ENCODE data around the gene CHST8. TPM values are rescaled to one million over a fixed set of nuclear protein-coding genes. Genes with fewer than 3 reads are reported as not detected.
"Not testable (repeated sequence)": the region's sequence is repeated elsewhere in the genome, so short reads cannot be mapped to it uniquely, and the experiment has no call there.

Gene CHST8
- polyA plus RNA-seq, 1 donor: 0.38 TPM

DNA sequence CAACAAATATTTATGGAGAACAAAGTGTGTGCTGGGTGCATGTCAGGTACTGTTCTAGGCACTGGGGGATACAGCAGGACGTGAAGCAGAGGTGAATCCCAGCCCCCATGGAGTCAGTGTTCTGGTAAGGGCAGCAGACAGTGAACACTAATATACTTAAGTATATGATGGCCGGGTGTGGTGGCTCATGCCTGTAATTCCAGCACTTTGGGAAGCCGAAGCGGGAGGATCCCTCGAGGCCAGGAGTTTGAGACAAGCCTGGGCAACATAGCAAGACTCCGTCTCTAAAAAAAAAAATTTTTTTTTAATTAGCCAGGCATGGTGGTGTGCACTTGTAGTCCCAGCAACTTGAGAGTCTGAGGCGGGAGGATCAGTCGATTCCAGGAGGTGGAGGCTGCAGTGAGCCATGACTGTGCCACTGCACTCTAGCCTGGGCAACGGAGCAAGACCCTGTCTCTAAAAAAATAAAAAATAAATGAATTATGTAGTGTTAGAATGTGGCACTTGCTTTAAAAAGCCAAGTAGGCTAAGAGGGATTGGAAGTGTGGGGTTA lies 22.6 kb downstream of the CHST8 start:
- no peak for DNase-seq (ENCODE audit: low read depth)

DNA sequence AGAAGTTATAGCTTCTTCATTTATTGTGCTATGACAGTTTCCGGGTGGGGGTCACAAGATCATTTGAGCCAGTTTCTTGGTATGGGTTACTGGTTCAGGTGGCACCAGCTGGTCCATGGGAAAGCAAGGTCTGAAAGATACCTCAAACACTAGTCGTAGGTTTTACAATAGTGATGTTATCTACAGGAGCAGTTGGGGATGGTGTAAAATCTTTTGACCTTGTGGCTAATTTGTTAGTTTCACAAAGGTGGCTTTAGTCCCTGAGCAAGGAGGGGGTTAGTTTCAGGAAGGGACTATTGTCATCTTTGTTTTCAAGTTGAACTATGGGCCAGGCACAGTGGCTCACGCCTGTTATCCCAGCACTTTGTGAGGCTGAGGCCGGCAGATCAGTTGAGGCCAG lies 24.6 kb downstream of the CHST8 start:
- no peak for DNase-seq (ENCODE audit: low read depth)

DNA sequence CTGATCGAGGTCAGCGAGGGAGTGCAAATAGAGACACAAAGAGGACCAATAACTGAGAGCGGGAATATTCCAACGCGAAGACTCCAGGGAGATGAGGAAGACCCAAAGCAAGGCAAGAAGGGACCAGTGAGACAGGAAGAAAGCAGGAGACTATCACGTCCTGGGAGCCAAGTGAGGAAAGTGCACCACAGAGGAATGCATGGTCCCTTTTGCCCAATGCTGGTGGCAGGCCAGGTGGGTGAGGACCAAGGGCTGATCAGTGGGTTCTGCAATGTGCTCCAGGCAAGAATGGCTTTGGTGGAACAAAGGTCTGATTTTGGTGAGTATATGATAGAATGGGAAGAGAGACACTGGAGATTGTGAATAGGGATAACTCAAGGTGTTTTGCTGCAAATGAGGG lies 25.4 kb downstream of the CHST8 start:
- DNase-seq (ENCODE audit: low read depth): no peak

DNA sequence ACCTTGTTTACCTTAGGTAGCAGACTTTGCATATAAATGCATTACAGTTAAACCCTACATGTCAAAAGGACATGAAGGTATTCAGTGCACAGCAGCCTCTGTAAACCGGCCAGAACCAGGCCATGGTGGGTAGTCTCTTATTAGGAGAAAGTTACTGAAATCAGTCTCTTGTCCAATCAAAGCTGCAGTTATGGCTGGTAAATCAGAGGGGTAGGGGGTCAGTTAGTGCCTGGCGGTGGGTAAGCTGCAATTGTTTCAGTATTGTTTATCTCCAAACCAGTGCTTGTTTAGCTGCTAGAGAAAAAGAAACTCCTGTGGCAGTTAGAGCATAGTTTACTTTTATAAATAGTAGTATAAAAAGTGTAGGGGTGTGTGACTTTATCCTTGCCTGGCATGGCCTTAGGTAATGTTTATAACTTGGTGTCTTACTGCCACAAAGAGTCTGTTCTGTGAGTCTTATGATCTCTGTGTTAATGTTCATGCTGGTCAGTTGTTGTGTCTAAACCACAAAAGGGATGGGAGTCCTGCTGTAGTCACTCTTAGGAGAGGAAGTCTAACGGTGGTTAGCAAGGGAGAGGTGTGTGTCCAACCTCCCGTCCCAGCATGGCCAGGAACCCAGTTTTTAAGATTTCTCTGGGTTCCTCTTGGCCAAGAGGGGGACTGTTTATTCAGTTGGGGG lies 28.0 kb downstream of the CHST8 start:
- no peak for DNase-seq (ENCODE audit: low read depth)

DNA sequence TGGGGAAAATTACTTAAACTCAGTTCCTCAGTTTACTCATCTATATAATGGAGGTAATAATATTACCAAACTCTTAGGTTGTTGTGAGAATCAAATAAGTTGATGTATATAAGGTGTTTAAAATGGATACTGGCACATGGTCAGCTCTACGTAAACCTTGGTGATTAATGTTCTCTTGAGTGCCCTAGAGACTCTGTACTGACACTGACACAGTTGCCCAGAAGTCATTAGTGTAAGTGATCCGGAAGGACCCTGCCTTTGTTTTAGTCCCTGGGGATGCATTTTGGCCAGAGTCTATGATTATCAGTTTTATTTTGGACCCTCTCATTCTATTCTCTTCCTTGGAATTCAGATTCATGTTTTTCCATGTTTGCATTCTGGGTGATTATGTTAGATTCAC lies 31.9 kb downstream of the CHST8 start:
- no peak for DNase-seq (ENCODE audit: low read depth)

DNA sequence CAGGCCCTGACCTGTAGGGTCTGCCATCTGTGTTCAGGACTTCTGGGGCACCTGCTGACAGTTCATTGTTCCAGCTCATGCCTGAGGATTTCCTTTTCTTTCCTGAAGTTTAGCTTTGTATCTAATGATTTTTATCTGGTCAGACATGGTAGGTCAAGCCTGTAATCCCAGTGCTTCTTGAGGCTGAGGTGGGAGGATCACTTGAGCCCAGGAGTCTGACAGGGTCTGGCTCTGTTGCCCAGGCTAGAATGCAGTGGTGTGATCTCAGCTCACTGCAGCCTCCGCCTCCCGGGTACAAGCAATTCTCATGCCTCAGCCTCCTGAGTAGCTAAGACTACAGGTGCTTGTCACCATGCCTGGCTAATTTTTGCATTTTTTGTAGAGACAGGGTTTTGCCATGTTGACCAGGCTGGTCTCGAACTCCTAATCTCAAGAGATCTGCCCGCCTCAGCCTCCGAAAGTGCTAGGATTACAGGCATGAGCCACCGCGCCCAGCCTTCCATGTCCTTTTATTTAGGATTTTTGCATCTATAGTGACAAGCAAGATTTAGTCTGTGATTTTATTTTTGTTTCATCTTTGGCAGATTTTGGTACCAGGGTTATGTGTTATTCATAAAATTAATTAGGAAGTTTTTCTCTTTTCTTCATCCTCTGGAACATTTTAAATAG lies 33.2 kb downstream of the CHST8 start:
- no peak for DNase-seq (ENCODE audit: low read depth)

DNA sequence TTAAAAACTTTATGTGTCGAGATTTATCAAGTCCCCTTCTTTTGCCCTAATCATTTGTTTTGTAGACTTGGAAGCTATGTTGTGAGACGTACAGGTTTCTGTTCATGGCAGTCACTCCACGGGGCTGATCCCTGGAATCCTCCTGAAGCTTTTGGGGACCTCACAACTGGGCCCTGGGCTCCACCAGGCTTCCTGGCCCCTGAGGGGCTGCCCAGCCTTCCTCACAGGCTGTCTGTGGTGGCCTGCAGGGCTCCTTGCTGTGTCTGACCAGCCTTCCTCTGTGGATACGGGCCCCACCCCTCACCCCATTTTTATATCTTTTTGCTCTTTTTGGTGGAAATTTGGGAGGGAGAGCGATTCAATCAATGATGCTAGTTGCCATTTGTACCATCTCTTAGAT lies 38.1 kb downstream of the CHST8 start:
- no peak for DNase-seq (ENCODE audit: low read depth)

DNA sequence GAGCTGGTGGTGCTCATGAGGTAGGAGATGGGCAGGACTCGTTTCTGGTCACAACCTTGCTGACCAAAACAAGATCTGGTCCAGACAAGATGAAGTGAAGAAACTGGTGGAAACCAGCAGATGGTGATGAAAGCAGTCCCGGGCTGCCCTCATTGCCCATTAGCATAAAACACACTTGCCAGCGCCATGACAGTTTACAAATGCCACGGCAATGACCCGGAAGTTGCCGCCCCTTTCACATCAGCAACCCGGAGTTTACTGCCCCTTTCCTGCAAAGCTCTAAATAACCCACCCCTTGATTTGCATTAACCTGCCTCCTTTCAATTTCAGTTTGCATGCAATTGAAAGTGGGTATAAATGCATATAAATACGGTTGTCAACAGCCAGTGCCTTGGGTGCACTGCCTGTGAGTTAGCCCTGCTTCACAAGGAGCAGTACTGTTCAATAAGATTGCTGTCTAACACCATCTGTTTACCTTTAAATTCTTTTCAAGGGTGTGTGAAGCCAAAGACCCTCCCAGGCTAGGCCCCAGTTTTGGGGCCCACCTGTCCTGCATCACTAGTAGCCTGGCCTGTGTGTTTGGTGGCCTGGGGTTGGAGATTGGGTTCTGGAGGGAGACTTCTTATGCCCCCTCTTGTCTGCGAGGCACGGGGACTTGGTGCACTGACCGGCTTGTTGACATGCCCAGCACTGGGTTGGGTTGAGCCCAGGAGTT lies 38.8 kb downstream of the CHST8 start:
- DNase-seq (ENCODE audit: low read depth): no peak

DNA sequence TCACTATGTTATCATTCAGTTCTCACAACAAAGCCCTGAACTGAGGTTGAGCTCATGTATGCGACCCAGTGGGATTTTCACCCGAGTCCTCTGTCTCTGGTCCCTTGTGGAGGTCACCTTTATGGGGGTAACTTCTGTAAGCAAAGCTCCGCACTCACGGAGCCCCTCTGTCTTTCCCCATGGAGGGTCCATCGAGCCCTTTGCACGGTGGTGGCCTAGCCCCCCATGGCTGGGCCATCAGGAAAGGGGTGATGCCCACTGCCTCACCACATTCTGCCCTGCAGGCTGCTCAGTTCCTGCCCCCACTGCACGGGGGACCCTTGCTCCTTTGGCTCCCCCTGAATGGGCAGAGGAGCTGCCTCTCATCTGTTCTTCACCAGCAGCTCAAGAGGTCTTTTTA lies 39.6 kb downstream of the CHST8 start:
- DNase-seq (ENCODE audit: low read depth): no peak

DNA sequence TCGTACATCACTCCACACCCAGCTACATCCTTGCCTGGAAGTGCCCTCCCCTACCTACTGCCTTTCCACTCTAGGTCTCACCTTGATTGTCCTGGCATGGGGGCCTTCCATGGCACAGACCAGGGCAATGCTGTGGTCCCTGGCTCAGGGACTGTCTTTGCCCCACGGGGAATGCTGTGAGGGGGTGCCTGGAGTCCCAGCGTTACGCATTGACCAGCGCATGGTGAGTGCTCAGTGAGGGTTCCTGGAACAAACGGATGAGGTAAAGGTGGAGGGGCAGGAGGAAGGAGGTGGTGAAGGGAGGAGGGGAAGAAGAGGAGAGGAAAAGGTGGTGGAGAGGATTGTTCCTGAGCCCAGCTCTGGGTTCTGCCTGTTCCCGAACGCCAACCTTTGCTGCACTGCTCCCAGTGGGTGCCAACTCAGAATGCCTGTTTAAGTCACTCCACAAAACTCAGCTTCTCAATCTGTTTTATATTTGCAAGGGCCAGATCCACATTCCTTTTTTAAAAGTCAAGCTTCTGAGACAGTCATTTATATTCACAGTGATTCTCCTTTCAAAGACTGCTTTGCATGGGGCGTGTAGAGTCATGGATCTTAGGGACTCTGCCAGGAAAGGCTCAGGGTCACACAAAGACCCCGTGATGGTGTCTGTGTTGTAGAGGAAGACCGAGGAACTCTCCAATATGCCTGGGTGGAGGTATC lies 40.8 kb downstream of the CHST8 start:
- DNase-seq (ENCODE audit: low read depth): no peak

DNA sequence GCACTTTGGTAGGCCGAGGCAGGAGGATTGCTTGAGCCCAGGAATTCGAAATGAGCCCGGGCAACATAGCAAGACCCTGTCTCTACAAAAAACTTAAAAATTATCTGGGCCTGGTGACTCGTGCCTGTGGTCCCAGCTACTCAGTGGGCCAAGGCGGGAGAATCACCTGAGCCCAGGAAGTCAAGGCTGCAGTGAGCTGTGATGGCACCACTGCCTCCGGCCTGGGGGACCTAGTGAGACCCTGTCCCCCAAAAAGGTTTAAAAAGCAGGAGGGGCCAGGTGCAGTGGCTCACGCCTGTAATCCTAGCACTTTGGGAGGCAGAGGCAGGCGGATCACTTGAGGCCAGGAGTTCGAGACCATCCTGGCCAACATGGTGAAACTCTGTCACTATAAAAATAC lies 41.6 kb downstream of the CHST8 start:
- DNase-seq (ENCODE audit: low read depth): not testable (repeated sequence)

DNA sequence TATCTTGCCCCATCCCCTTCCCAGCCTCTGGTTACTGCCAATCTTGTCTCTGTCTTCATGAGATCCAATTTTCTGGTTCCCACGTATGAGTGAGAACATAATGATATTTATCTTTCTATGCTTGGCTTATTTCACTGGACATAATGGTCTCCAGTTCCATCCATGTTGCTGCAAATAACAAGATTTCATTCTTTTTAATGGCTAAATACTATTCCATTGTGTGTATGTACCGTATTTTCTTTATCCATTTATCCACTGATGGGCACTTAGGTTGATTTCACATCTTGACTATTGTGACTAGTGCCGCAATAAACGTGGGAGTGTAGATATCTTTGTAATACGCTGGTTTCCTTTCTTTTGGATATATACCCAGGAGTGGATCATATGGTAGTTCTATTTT lies 43.0 kb downstream of the CHST8 start:
- no peak for DNase-seq (ENCODE audit: low read depth)

DNA sequence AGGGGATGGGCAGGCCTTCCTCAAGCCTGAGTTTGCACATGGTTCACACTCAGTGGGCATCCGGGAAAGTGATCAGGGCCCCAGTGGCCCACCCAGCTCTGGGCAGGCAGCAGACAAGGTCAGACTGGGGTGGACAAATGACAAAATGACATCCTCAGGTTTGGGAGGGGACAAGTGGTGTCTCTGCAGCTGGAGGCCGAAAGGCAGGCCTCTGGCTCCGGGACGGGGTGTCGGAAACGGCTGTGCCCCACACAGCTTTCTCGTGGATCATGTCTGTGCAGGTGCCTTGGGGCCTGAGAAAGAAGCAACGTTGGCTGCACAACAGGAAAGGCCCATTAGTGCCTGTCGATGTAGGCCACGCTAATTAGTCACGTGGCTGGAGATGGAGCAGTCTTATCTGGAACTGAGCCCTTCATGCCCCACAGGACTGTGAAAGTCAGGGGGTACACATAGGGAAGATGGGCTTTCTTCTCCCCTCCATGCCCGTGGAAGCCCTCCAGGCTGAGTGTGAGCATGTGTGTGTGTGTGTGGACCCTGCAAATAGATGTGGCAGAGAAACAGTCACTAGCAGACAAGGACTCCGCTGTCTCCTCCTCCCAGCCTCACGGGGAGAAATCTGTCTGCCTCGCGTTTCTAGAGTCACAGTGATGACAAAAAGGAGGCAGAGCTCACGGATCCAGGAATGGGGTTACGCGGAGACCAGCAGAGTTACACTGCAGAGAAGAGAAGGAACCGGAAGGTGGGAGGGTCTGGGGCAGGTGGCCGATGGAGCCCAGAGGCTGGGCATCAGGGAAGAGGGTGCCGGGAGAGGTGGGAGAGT lies 44.2 kb downstream of the CHST8 start:
- no peak for DNase-seq (ENCODE audit: low read depth)

DNA sequence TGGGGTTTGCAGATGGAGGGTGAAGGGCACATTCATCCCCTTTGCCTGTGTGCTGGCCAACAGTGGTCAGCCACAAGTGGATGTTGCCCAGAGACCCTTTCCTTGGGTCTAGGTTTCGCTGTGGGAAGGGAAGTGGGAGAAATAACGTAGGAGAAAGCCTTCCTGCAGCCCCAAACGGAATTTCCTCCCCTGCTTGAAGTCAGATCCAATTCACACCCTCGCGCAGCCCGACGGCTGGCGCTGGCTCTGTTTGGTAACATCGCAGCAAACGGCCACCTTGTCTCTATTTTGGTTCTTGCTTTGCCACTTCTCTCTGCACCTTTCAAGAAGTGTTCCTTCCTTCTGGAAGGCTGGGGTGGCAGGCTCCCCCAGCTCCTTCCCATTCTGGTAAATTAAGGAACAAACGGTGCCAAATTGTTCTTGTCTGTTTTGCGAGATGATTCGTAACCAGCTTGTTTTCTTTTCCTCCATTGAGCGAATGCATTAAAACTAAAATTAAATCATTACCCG lies 45.4 kb downstream of the CHST8 start:
- DNase-seq (ENCODE audit: low read depth): no peak

DNA sequence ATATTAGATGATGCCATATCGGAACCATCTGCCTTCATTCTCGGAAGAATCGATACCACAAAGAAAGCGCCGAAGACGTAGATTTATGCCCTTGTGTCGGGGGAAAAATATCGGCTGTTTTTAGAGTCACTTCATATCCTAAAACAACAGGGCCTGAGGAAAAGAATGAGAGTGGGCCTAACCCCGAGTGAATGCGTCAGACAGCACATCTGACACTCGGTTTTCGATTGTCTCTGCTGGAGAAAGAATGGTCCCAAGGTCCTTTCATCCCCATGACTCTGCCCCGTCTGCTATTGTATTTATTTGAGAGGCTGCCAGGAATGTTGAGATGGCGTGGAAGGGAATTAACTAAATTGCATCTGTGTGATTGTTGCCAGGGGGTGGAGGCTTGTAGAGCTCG lies 46.1 kb downstream of the CHST8 start:
- no peak for DNase-seq (ENCODE audit: low read depth)

DNA sequence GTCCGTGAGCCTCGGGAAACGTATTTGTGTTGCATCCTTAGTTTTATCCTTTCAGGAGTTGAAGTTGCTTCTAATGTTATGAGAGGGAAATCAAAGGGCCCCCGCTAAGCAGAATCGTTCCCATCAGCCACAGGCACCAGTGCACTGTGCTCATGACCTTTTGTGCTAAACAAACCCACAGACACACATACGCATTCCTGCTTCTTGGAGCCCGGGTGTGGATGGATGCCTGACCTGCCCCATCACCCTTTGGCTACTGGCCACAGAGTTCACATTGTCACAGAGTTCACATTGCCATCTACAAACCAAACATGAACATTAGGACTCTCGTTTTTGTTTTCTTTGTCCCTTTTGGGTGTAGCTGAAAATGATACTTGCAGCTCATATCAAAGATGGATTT lies 47.2 kb downstream of the CHST8 start:
- DNase-seq (ENCODE audit: low read depth): no peak

DNA sequence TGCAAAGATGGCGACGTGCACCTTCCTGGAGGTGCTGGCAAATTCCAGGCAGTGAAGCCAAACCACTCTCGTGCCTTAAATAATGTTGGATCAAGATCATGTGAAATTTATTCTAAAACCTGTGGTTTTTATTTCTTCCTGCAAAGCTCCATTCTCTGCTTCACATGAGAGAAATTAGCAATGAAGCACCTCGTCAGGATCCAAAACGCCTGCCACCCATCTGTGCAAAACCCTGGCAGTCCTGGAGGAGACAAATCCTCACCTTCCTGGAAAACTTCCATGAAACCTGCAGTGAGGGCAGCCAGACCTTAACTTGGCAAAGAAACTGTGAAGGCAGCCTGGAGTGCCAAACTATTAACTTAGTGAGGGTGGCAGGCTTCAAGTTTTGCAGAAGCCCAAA lies 47.6 kb downstream of the CHST8 start:
- DNase-seq (ENCODE audit: low read depth): no peak

DNA sequence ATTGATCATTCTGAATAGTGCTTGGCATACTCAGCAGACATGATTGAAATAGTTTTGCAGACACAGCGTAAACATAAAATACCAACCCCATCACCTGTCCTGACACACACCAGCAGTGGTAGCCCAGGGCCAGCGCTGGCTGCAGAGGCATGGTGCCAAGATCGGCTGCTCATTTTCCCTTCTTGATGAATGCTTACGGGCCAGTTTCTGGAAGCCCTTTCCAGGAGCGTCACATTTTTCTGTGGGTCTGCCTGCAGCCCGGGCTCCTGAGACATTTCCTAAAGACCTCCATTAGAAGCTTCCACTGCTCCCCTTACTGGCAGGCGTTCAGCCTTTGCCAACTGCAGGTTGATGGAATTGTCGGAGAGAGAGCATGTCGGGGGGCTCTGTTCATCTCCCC lies 48.6 kb downstream of the CHST8 start:
- DNase-seq (ENCODE audit: low read depth): no peak

DNA sequence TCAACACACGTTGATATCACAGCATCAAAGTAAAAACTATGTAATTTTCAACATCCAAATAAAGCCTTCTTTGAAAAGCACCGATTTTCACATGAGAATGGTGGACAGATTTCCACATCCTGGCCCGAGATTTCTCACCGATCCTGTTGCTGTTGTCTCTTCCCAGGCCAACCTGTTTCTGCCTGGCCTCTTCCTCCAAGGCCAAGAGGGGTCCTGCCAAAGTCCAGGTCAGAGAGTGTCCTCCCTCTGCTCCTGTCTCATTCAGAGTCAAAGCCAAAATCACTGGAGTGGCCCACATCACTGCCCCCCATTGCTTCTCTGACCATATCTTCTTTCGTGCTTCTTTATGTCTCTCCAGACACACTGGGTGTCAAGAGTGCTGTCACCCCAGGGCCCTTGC lies 49.5 kb downstream of the CHST8 start:
- DNase-seq (ENCODE audit: low read depth): no peak

DNA sequence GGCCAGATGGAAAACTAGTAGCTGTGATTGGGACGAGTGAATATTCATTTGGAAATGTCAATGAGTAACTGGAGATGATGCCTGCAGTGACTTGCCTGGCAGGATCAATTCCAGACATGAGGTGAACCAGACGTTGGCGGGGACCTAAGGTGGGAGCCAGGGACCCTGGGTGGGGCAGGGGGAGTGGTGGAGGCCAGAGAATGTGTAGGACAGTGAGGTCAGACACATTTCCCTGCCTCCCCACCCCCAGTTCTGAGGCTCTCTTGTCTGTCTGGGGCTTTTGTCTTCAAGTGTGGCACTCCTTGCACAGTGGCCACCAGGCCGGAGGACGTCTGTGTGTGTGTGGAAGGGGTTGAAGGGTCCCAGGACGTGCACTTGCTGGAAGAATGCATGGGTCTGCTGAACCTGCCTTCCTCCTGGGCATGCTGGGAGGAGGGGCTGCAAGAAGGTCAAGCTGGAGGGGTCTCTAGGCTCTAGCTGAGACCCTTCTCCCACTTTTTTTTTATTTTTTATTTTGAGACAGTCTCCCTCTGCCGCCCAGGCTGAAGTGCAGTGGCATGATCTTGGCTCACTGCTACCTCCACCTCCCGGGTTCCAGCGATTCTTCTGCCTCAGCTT lies 51.6 kb downstream of the CHST8 start:
- DNase-seq (ENCODE audit: low read depth): no peak
